Skin of body (tissue), 2 donors: Measurements from ENCODE around the gene UNC45A. TPM values are rescaled to one million over a fixed set of nuclear protein-coding genes. Genes with fewer than 3 reads are reported as not detected.

Experiments used
- DNase-seq: peaks from one replicate; lab custom pipeline; 2025; lab: John Stamatoyannopoulos, UW
- total RNA-seq: library from RNA; depleted of rRNA; stranded (reverse); fragments of >200 nt; gene quantifications from one replicate; pipeline ENCODE4 v1.2.3, GENCODE V29; 2014

Gene UNC45A
- total RNA-seq, 1 donor from 2014 or later: 45.0 TPM

GRCh38 chr15:90966262-90966661 is 31.2 kb downstream of the UNC45A start:
- DNase-seq: no peak

DNA sequence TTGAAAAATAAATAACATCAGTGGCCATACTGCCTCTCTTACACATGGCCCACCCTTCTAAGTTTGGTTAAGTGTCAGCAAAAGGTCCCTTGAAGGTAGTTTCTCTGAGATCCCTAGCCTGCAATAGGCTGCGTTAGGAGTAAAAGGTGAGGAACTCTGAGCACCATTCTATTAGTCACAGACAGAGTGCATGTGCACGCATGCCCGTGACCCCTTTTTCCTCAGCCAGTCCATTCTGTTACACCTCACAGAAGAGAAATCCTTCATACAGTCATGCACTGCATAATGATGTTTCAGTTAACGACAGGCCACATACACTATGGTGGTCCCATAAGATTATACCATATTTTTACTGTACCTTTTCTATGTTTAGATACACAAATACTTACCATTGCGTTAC is 32.1 kb downstream of the UNC45A start:
- DNase-seq: no peak

GRCh38 chr15:90968434-90968833 is 33.3 kb downstream of the UNC45A start:
- no peak for DNase-seq

DNA sequence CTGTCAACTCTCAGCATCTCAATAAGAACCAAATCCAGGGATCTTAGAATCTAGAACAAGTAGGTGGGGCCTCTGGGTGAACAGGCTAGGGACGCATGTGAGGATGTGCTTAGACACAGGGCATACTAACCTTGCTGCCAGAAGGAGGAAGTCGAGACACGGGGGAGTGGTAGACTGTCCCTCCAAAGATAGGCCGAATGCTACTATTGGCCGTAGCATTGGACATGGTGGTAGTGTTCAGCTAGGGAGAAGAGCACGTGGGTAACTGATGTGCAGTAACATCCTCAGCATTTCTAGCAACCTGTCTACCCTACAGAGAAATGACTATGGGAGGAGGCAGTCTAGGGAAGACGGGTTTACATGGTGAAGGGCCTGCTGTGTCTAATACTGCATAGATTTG is 35.2 kb downstream of the UNC45A start:
- DNase-seq: no peak

DNA sequence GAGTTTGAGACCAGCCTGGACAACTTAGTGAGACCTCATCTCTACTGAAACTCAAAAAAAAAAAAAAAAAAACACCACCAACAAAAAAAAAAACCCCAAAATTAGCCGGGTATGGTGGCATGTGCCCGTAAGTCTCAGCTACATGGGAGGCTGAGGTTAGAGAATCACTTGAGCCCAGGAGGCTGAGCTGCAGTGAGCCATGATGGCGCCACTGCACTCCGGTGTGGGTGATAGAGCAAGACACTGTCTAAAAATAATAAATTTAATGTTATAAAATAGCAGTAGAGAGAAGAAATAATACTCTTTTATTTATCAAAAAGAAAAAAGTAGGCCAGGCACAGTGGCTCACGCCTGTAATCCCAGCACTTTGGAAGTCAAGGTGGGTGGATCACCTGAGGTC is 37.0 kb downstream of the UNC45A start:
- DNase-seq: no peak

DNA sequence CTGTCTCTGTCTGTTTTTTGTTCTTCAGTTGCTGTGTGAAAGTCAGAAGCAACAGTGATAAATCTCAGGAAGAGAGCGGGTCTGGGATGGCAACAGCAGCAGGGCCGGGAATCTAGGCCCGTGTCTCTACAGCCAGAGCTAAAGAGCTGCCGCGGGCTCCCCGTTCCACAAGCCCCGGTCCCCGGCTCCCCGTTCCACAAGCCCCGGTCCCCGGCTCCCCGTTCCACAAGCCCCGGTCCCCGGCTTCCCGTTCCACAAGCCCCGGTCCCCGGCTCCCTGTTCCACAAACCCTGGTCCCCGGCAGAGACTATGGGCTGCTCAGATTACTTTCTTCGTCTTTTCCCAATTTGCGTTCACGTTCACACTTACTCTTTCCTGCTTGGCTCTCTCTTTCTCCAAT is 39.1 kb downstream of the UNC45A start:
- no peak for DNase-seq

GRCh38 chr15:90979582-90979981 is 44.5 kb downstream of the UNC45A start:
- no peak for DNase-seq

DNA sequence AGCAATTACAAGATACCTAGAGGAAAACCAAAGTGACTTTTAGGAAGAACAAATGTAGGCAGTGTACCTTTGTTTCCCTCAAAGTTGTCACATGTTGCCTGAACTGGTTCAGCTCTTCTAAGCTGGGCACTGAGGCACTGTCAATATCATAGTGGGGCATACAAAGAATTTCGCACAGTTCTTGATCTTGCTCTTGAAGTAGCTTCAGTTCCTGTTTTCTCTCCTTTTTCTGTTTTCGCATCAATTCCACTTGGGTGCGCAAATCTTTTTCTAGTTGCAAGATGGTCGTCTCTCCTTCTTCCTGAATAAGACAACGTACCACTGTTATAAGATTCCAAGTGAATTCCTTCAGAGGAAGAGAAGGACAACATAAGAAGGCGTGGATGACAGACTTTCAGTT is 46.6 kb downstream of the UNC45A start:
- no peak for DNase-seq

GRCh38 chr15:90982135-90982534 is 47.0 kb downstream of the UNC45A start:
- DNase-seq: no peak

DNA sequence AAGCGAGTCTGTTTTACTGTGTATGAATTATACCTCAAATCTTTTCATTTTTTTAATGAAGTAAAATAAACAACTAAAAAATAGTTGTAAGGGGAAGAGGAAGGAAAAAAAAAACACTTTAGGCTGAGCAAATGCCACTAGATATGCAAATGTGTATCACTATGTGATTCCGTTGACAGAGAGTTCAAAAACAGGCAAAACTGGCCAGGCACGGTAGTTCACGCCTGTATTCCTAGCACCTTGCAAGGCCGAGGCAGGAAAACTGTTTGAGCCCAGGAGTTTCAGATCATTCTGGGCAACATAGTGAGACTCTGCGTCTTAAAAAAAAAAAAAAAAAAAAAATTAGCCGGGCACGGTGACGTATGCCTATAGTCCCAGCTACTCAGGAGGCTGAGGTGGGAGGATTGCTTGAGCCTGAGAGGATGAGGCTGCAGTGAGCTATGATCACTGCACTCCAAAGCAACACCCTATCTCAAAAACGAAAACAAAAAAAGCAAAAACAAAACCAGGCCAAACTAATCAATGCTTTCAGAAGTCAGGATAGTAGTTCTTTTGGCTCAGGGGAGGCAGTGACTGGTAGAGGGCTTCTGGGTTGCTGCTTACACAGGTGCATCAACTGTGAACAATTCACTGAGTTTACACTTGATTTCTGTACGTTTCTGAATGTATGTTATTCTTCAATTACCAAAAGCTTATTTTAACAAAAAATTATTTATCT is 51.9 kb downstream of the UNC45A start:
- no peak for DNase-seq

- DNase-seq: no peak
These were observed 52.6 kb downstream of the UNC45A start for GRCh38 chr15:90987561-90988141.

DNA sequence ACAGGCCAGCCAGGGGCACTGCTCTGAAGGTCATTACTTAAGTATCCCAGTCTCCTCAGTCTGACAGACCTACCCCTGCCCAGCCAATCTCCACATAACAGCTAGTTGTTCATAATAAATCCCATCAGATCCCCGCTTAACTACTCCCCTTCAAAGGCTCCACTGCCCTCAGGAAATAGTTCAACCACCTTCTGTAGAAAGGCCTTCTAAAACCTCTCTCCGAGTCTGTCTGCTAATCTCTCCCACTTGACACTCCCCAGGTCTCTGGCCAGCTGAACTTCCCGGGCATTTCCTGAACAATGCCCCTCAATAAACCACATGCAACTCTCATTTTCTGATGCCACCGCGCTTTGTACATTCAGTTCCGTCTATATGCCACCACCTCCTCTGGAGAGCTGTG is 53.2 kb downstream of the UNC45A start:
- DNase-seq: no peak

- no peak for DNase-seq
These were observed 54.1 kb downstream of the UNC45A start for GRCh38 chr15:90989040-90989768.

GRCh38 chr15:90990446-90990845 is 55.4 kb downstream of the UNC45A start:
- no peak for DNase-seq

DNA sequence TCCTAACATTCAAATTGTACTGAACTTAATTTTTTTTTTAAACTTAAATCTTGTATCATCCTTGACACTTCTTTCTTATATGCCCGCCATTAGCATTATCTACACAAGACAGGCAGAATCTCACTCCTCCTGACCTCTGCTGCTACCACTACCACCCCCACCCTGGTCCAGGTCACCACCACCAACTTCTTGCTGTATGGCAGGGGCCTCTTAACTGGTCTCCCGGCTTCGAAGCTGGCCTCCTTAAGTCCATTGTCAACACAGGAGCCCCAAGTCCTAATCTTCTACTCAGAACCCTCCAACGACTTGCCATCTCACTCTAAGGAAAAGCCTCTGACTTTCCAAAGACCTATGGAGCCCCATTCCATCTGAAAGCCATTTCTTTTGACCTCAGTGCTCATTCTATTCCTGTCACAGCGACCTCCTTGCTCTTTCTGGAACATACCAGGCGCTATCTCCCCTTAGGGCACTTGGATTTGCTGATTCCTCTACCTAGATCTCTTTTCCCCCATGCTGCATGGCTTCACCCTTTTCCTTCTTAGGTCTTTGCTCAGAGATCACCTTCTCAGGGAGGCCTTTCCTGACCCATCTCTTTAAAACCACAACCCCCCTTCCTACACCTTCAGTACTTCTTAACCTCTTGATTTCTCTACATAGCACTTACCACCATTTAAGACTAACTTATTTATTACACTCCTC is 56.7 kb downstream of the UNC45A start:
- DNase-seq: no peak

DNA sequence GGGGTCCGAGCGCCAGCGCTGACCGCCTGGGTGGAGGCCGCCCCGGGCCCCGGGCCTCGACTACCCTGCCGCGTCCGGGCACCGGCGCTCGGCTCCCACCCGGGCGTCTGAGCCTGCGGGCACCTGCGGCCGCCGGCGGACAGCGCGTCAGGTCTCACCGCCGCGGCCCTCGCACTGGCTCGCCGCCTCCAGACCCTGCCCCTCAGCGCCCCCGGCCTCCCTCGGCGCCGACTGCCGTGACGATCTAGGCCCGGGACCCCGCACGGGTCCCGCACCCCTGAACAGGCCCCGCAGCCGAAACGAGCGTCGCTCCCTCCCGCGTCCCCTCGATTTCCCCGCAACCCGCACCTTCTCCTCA is 59.0 kb downstream of the UNC45A start:
- DNase-seq: no peak

GRCh38 chr15:90994417-90995311 is 59.6 kb downstream of the UNC45A start, which contains the start of gene PRC1:
Gene PRC1, minus strand, starts transcription at chr15:90994535. Its CDS starts 118 bp downstream, at chr15:90994417.
- peak; percentile 98 for DNase-seq

- no peak for DNase-seq
These were observed 63.7 kb downstream of the UNC45A start for GRCh38 chr15:90998737-90999136.

DNA sequence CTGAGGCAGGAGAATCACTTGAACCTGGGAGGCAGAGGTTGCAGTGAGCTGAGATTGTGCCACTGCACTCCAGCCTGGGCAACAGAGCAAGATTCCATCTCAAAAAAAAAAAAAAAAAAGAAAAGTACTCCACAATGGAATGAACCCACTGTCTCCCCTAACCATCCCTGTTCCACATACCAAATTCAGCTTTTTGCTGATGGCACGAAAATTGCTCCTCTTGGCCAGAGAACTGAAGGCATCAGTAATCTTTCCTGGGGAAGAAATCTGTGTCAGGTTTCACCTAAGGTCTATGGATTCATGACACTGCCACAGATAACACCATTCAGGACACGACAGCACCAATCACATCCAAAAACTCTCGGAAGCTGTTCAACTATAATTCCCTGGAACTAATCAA is 66.1 kb downstream of the UNC45A start:
- no peak for DNase-seq
